Measurements from ENCODE around the gene CYCS. TPM values are rescaled to one million over a fixed set of nuclear protein-coding genes. Genes with fewer than 3 reads are reported as not detected.
"Not testable (repeated sequence)": the region's sequence is repeated elsewhere in the genome, so short reads cannot be mapped to it uniquely, and the experiment has no call there.

The CYCS gene
- total RNA-seq, result 100 to 1,000 TPM; 373 to 418 (median 394) TPM

- H3K36me3 Mint-ChIP-seq (ENCODE audit: insufficient read depth), result peaks cover 32% of the 10 kb centered on the region
- no peaks in the 10 kb centered on the region for H3K9me3 Mint-ChIP-seq
- peaks cover 19% of the 10 kb centered on the region for H3K4me1 Mint-ChIP-seq (ENCODE audit: low read depth)
- H3K27me3 Mint-ChIP-seq (ENCODE audit: low read depth), result no peaks in the 10 kb centered on the region
- peak within 1 kb of the TSS; percentile 100 for H3K4me3 Mint-ChIP-seq
- ATAC-seq, result peak; percentile 96 to 97
- peak; percentile 99 for DNase-seq
Observed at GRCh38 chr7:25125137-25125946, at the start of gene CYCS. Gene CYCS (minus strand): TSS chr7:25125260. CDS start chr7:25124119, 1,141 bp downstream.

- peaks cover 18% of the 10 kb centered on the region for H3K36me3 Mint-ChIP-seq (ENCODE audit: insufficient read depth)
- DNase-seq (no peak), ATAC-seq (no peak)
- no peak overlapping the region for H3K4me3 Mint-ChIP-seq
- no peaks in the 10 kb centered on the region for H3K27me3 Mint-ChIP-seq (ENCODE audit: low read depth)
- H3K9me3 Mint-ChIP-seq, result no peaks in the 10 kb centered on the region
- peaks cover 2% of the 10 kb centered on the region for H3K4me1 Mint-ChIP-seq (ENCODE audit: low read depth)
Observed at GRCh38 chr7:25173184-25173583, 48.1 kb upstream of the CYCS start.

- Mint-ChIP-seq H3K4me1 (ENCODE audit: low read depth) (no peaks in the 10 kb centered on the region), H3K36me3 (ENCODE audit: insufficient read depth) (peaks cover 12% of the 10 kb centered on the region), H3K4me3 (no peak overlapping the region), H3K27me3 (ENCODE audit: low read depth) (no peaks in the 10 kb centered on the region), H3K9me3 (no peaks in the 10 kb centered on the region)
- ATAC-seq, result no peak
- no peak for DNase-seq
Observed at GRCh38 chr7:25171516-25171915, 46.5 kb upstream of the CYCS start.

- DNase-seq (no peak), ATAC-seq (no peak)
- H3K27me3 Mint-ChIP-seq (ENCODE audit: low read depth), result no peaks in the 10 kb centered on the region
- H3K36me3 Mint-ChIP-seq (ENCODE audit: insufficient read depth), result peaks cover 12% of the 10 kb centered on the region
- H3K4me1 Mint-ChIP-seq (ENCODE audit: low read depth), result no peaks in the 10 kb centered on the region
- H3K4me3 Mint-ChIP-seq, result no peak overlapping the region
- H3K9me3 Mint-ChIP-seq, result no peaks in the 10 kb centered on the region
Observed at GRCh38 chr7:25171071-25171470, 46.0 kb upstream of the CYCS start.

- no peak for ATAC-seq
Observed at GRCh38 chr7:25169683-25170082, 44.6 kb upstream of the CYCS start.

GRCh38 chr7:25168145-25168544 lies 43.1 kb upstream of the CYCS start:
- H3K36me3 Mint-ChIP-seq (ENCODE audit: insufficient read depth), result peaks cover 14% of the 10 kb centered on the region
- DNase-seq, result no peak
- H3K27me3 Mint-ChIP-seq (ENCODE audit: low read depth), result no peaks in the 10 kb centered on the region
- H3K4me3 Mint-ChIP-seq, result no peak overlapping the region
- no peak for ATAC-seq
- H3K4me1 Mint-ChIP-seq (ENCODE audit: low read depth), result no peaks in the 10 kb centered on the region
- H3K9me3 Mint-ChIP-seq, result no peaks in the 10 kb centered on the region

More at GRCh38 chr7:25169683-25170082, 44.6 kb upstream of the CYCS start:
- Mint-ChIP-seq H3K27me3 (ENCODE audit: low read depth) (no peaks in the 10 kb centered on the region), H3K4me1 (ENCODE audit: low read depth) (no peaks in the 10 kb centered on the region), H3K4me3 (no peak overlapping the region), H3K36me3 (ENCODE audit: insufficient read depth) (peaks cover 11% of the 10 kb centered on the region), H3K9me3 (no peaks in the 10 kb centered on the region)
- no peak for DNase-seq

GRCh38 chr7:25167262-25167843 lies 42.3 kb upstream of the CYCS start:
- H3K4me3 Mint-ChIP-seq, result no peak overlapping the region
- H3K9me3 Mint-ChIP-seq, result no peaks in the 10 kb centered on the region
- ATAC-seq (no peak), DNase-seq (no peak)
- no peaks in the 10 kb centered on the region for H3K27me3 Mint-ChIP-seq (ENCODE audit: low read depth)
- no peaks in the 10 kb centered on the region for H3K4me1 Mint-ChIP-seq (ENCODE audit: low read depth)
- peaks cover 10% of the 10 kb centered on the region for H3K36me3 Mint-ChIP-seq (ENCODE audit: insufficient read depth)

- not testable (repeated sequence) for H3K27me3 Mint-ChIP-seq (ENCODE audit: low read depth); ATAC-seq; H3K9me3 Mint-ChIP-seq; H3K4me1 Mint-ChIP-seq (ENCODE audit: low read depth); H3K4me3 Mint-ChIP-seq; DNase-seq
- H3K36me3 Mint-ChIP-seq (ENCODE audit: insufficient read depth), result peaks cover 12% of the 10 kb centered on the region
Observed at GRCh38 chr7:25159983-25160596, 35.0 kb upstream of the CYCS start.

- Mint-ChIP-seq H3K4me1 (ENCODE audit: low read depth) (no peaks in the 10 kb centered on the region), H3K4me3 (no peak overlapping the region), H3K9me3 (no peaks in the 10 kb centered on the region), H3K36me3 (ENCODE audit: insufficient read depth) (peaks cover 19% of the 10 kb centered on the region), H3K27me3 (ENCODE audit: low read depth) (no peaks in the 10 kb centered on the region)
- ATAC-seq (no peak), DNase-seq (no peak)
Observed at GRCh38 chr7:25158966-25159365, 33.9 kb upstream of the CYCS start.

GRCh38 chr7:25151773-25152172 lies 26.7 kb upstream of the CYCS start:
- Mint-ChIP-seq H3K27me3 (ENCODE audit: low read depth) (no peaks in the 10 kb centered on the region), H3K36me3 (ENCODE audit: insufficient read depth) (peaks cover 42% of the 10 kb centered on the region), H3K4me3 (no peak overlapping the region), H3K4me1 (ENCODE audit: low read depth) (peaks cover 6% of the 10 kb centered on the region), H3K9me3 (no peaks in the 10 kb centered on the region)
- DNase-seq (no peak), ATAC-seq (no peak)

GRCh38 chr7:25149836-25150235 lies 24.8 kb upstream of the CYCS start:
- ATAC-seq, result no peak
- Mint-ChIP-seq H3K4me3 (no peak overlapping the region), H3K4me1 (ENCODE audit: low read depth) (peaks cover 6% of the 10 kb centered on the region), H3K27me3 (ENCODE audit: low read depth) (no peaks in the 10 kb centered on the region), H3K36me3 (ENCODE audit: insufficient read depth) (peaks cover 46% of the 10 kb centered on the region), H3K9me3 (no peaks in the 10 kb centered on the region)
- no peak for DNase-seq

- Mint-ChIP-seq H3K9me3 (no peaks in the 10 kb centered on the region), H3K27me3 (ENCODE audit: low read depth) (no peaks in the 10 kb centered on the region), H3K4me3 (no peak overlapping the region), H3K4me1 (ENCODE audit: low read depth) (peaks cover 6% of the 10 kb centered on the region), H3K36me3 (ENCODE audit: insufficient read depth) (peaks cover 38% of the 10 kb centered on the region)
- no peak for ATAC-seq
- DNase-seq, result no peak
Observed at GRCh38 chr7:25148772-25149575, 23.9 kb upstream of the CYCS start.

GRCh38 chr7:25143763-25144162 lies 18.7 kb upstream of the CYCS start:
- DNase-seq (no peak), ATAC-seq (no peak)
- peaks cover 17% of the 10 kb centered on the region for H3K36me3 Mint-ChIP-seq (ENCODE audit: insufficient read depth)
- H3K9me3 Mint-ChIP-seq, result no peaks in the 10 kb centered on the region
- no peak overlapping the region for H3K4me3 Mint-ChIP-seq
- H3K4me1 Mint-ChIP-seq (ENCODE audit: low read depth), result no peaks in the 10 kb centered on the region
- H3K27me3 Mint-ChIP-seq (ENCODE audit: low read depth), result no peaks in the 10 kb centered on the region

GRCh38 chr7:25139536-25139935 lies 14.5 kb upstream of the CYCS start:
- Mint-ChIP-seq H3K9me3 (no peaks in the 10 kb centered on the region), H3K36me3 (ENCODE audit: insufficient read depth) (peaks cover 11% of the 10 kb centered on the region), H3K27me3 (ENCODE audit: low read depth) (no peaks in the 10 kb centered on the region), H3K4me1 (ENCODE audit: low read depth) (no peaks in the 10 kb centered on the region), H3K4me3 (no peak overlapping the region)
- no peak for DNase-seq
- no peak for ATAC-seq

Data from activated T-cell treated with anti-CD3 and anti-CD28 coated beads, Interleukin-2, amount 50 U/mL, for 4 hours (primary cell).